RPMI8226 (cell line): Measurements from ENCODE around the gene ITM2B.
"Not testable (repeated sequence)": the region's sequence is repeated elsewhere in the genome, so short reads cannot be mapped to it uniquely, and the experiment has no call there.

ENCODE experiments used
- DNase-seq: peaks from one replicate; pipeline ENCODE4 v3.0.0-alpha.2; 2015

The ITM2B gene

DNA sequence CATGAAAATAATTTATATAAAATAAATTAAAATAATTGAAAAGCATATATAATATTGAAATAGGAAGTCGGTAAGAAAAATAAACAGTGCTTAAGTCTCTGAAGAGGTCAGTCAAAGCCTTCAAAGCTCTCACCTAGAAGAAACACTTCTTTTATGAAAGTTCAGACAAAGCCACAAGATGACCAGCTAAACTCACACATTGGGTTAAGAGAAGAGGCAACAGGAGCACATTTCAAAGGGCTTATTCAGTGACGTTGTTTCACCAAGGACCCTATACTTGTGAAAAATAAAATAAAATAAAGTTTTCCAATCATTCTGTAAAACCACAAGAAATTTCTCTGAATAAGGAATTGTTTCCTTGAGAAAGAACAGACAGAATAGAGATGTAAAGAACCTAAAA is 2.5 kb upstream of the ITM2B start:
- DNase-seq, result no peak

DNA sequence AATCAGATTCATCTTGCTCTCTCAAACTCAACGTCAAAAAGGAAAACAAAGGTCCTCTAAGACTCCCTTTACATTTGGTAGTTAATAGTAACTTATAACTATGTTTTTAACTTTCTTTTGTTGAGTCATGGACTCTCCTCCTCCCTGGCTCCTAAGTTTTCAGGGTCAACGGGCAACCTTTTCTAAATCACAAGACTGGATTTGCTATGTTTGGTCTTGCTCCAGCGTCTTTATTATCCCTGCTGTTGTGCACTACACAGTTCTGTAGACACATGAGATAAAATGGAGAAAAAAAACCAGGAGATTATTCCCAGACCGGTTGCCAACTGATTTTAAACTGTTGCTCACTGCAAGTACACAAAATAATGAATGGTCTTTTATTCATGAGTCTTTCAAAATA is 1.9 kb upstream of the ITM2B start:
- no peak for DNase-seq

DNA sequence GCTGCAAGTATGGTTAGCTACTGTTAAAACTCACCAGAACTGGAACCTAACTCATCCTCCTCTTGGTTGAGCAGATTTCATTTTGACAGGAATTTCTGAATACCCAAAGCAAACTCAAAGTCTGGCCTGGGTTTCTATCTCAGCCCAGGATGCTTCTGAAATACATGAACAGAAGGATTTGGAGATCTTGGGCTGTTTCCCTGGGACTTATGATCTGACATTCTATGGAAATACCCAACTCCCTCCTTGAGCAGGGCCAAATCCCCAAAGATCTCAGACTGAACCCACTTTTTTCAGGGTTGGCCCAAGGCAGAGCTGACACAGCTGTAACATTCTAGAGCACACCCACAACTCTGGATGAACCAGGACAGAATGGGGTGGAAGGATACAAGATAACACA is 1.1 kb upstream of the ITM2B start:
- DNase-seq, result no peak

DNA sequence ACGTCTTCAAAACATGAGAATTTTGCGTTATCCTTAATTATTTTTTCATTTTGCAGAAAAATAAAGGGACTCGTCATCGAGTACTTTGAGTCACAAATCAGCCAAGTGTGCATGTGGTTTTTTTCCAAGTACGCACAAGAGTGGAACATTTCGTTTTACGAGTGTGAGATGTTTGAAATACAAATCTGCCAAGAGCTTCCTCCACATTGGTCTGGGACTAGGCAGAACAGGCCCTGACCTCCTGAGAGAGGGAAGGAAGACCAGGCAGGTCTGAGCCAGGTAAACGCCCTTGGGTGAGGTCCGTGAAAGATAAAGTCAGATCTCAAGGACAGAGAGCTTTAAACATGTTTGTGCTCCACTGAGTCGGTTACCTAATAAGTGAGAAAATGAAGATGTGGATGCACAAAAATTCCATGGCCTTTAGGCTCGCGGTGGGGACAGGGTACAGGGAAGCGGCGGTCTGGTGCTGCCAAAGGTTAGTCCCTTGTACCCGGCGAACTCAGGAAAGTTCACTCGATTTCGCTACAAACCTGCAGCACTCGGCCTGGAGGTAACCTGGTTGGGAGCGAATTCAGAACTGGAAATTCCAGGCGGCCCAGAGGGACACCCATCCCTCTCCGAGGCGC is 473 bp upstream of the ITM2B start:
- no peak for DNase-seq

DNA sequence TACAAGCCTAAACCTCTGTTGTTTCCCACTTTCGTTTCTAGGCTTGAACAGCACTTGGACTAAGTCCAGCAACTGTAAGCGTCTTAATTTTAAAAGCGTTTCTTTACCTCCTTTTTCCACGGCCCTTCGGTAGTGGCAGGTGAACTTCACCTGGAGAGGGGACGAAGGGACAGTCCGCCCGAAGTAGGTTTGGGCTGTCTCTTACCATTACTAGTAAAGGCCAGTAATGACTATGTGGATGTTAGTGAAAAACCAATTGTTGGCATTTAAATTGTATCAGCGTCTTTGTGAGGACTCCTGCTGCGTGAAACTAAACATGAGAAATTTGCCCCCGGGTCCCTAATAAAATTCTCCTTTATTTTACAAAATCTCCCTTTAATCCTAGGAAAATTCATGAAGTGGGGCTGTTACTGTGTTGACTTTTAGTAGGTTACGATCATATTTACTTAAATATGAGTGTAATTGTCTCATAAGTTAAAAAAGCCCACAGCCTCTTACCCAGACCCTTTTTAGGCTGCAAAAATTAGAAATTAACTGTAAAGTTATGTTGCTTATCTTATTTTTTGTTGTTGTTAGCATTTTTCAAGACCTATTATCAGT is 983 bp downstream of the ITM2B start:
- DNase-seq, result peak; percentile 68

DNA sequence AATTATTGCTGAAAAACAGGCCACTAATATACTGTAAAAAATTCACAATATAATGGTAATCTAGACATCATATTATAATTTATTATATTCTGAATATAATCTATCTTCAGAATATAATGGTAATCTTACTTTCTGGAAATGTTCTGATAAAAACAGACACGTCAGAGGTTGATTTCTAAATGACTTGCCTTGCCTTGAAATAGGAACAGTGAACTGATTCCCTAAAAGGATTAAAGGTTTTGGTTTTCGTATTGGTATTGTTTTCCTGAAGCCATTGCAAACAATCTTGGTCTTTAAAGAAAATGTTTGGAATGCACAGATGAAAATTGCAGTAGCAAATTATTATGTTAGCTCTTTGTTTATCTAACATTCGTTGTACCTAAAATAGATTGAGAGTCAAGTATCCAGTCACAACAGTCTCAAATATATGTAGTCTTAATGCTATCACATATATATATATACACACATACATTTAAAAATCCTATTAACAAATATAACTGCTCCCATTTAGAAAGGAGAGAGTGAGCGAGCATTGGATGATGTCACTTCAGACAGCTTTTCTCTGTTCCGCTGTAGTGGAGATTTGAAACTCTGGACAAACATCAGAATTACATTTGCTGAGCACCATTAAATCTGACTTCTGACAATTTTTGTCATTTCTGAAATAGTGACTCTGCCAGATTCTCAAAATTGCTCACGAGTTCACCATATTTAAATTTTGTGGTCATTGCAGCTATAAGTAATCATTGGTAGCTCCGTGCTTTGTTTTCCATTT is 1.7 kb downstream of the ITM2B start:
- no peak for DNase-seq

DNA sequence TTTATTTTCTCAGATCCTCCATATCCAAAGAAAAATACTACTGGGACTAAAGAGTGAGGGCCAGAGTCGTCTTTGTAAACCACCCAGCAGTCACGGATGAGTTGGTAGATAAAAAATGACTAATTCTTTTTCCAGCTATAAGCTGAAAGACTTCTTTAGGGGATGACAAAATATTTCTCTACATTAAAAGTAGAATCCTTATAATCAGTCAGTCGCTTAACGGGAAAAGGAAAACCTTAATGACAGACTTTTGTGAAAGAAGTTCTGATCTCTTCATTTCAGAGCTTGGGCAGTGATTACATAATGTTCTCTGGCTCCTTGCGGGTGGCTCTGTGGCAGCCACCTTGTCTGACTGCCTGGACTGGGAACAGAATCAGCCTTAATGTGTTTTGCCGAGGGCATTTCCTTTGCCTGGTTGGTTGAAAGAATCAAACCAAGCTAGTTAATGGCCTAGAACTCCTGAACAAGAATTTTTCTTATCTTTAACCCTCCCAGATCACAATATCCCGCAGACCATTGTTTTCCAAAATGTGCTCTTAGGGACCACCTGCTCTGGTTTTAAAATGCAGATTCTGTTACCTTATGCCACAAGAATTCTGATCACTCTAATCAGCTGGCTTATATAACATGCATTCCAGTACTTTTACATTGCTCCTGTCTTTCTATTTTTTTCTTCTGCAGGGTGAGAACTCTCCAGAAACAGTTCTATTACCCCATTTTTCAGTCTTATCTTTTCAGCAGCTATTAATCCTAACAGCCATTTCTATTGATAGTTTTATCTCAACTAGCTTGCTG is 2.5 kb downstream of the ITM2B start:
- no peak for DNase-seq

DNA sequence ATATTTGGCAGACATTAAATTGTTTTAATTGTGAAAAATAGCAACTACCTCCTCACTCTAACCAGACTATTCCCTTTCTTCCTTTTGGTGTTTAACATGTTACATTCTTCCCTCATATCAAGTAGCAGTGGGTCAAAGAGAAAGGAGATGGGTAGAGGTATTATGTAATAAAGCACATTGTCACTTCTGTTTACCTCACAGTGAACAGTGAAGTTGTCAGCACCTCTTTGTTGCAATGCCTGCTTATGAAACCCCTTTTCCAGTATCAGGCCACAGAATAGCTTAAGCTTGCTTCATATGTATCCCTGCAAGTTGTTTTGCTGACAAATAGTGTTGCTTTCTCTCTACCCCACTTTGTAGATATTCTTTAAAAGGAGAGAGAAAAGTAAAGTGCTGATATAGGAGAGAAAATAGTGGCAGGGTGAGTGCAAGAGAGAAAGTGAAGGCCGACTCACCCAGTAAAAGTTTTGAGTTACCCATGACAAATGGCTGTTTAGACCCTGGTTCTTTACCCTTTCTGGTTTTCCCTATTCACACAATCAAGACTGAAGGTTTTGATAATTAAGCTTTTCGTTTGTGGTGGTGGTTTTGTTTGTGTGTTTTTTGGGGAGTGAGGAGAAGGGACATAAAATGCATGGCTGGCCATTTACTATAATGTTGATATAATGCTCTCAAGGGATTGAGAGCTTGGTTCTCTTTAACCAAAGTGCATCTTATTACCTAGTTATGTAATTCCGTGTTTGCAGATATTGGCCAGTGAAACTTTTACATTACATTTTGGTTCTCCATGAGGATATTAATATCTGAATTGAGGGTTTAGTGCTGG is 3.7 kb downstream of the ITM2B start:
- no peak for DNase-seq

DNA sequence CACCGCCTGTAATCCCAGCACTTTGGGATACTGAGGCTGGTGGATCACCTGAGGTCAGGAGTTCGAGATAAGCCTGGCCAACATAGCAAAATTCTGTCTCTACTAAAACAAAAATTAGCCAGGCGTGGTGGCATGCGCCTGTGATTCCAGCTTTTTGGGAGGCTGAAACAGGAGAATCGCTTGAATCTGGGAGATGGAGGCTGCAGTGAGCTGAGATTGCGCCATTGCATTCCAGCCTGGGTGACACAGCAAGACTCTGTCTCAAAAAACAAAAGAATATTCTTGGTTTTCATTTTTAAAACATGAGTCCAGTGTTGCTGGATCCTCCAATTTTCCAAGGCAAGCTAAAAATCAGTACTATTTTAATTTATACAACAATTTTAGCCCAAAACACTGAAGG is 6.4 kb downstream of the ITM2B start:
- DNase-seq, result not testable (repeated sequence)

DNA sequence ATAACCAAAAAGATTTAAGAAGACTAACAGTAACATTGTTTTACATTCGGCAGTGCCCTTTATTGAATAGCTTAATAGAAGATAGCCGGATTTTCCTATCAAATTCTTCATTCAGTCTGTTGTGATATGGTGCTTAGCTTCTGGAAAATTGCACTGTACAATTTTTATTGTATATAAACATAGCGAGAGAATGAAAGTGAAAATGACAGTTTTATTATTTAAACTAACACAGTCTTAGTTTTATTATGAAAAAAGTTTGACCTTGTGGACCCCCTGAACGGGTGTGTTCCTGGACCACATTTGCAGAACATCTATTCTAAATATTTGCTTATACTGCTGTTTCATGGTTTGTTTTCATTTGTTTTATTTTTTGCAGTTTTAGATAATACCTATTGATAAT is 8.6 kb downstream of the ITM2B start:
- no peak for DNase-seq

DNA sequence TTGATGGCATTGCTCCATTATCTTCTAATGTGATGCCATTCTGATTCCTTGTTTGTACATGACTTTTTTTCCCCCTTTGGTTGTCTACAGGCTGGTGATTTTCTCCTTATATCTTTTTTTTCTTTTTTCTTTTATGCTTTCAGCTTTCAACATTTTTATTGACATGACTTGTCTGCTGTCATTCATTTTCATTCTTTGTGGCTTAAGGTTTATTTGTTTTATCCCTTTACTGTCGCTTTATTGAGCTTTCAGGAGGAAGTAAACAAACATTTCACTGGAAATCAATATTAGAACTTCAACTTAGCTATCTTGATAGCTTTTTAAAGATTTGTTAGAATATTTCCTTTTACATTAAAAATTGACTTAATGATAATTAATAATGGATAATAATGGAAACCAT is 9.7 kb downstream of the ITM2B start:
- no peak for DNase-seq

DNA sequence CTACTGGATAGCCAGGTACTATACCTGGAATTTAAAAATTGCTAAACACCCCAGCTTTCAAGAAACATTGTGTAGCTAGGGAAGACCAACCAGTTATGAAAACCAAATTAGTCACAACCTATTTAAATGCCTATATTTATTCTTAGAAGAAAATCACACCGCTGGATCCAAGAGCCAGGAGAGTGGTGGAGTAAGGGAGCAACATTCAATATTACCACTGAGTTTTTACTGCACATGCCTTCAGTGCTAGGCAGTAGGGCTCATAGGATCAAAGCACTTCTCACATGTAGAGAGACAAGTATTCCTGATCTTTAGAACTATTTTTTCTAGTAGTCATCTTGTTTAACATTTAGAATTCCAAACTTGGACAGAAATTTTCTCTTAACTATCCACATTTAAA is 11.2 kb downstream of the ITM2B start:
- no peak for DNase-seq

DNA sequence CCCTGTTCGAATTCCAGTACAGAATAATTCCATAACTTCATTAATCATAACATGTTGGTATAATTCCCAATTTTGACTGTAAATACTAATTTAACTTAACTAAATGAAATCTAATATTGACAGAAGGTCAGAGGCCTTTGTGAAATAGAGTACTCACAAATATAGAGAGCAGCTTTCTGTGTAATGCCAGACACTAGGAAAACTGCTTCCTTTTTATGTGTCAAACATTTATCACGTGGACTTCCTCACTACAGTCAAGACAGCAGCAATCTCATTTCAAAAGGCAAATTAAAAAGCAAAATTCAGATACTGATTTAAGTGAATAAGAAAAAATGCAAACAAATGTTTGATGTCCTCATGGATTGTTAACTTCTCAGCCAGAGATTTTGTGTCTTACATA is 13.1 kb downstream of the ITM2B start:
- DNase-seq, result no peak

DNA sequence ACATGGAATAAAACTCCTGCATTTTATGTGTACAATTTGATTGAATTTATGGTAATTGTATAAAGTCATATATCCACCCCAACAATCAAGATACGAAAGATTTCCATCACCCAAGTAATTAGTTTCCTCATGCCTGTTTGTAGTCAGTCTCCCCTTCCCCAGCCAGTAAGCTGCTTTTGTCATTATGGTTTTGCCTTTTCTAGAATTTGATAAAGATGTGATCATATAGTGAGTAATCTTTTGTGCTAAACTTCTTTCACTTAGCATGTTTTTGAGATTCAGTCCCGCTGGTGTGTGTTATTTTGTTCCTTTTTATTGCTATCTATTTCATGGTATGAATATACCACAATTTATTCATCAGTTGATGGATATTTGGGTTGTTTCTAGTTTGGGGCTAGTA is 16.0 kb downstream of the ITM2B start:
- DNase-seq, result no peak

DNA sequence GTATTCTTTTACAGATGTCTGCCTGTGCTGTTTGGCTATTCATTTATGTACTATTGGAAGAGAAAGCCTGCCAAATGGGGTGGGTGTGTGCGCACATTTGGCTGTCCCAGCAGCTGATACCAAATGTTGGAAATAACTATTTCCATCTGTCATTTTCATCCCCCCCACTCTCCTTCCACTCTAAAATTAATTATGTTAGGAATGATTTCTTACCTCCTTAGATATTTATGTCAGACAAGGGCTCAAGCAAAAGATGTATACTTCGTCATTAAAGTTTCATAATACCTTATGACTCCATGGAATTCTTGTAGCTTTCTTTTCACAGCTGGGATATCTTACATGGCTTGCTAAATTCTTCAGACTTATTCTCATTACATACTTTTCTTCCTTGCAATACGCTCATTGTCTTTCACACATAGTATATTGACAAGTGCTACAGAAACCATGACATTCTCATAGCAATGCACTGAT is 18.6 kb downstream of the ITM2B start:
- no peak for DNase-seq

DNA sequence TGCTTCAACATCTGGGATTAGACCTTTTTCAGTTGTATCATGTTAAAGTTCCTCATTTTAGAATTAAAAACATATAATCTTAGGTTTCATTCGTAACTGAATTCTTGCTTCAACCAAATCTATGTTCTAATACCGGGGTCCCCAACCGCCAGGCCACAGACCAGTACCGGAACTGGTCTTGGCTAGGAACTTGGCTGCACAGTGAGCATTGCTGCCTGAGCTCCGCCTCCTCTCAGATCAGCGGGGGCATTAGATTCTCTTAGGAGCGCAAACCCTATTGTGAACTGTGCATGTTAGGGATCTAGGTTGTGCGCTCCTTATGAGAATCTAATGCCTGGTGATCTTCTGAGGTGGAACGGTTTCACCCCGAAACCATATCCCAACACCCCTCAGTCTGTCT is 19.2 kb downstream of the ITM2B start:
- DNase-seq, result no peak

DNA sequence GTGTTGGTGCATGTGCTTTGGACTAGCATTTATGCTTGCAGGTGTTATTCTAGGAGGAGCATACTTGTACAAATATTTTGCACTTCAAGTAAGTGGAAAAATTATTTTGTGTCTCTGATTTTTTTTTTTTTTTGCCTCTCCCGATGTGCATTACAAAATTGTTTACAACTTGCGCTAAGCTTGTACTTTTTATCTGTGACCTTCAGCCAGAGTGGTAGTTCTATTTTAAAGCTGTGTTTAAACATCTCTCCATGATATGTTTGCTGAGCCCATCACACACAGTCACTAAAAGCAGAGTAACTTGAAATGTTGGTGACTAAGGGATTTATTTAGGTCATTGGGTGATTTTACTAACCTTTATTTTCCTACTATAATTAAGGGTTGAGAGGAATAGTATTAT is 20.8 kb downstream of the ITM2B start:
- no peak for DNase-seq

DNA sequence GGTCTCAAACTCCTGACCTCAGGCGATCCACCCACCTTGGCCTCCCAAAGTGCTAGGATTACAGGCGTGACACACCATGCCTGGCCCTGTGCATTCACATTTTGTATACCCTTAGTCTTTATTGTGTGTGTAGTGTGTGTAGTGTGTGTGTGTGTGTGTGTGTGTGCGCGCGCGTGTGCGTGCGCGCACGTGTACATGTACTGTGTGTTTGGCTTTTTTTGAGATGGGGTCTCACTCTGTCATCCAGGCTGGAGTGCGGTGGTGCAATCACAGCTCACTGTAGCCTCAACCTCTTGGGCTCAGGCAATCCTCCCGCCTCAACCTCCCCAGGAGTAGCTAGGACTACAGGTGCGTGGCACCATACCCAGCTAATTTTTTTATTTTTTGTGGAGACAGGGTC is 22.1 kb downstream of the ITM2B start:
- no peak for DNase-seq

DNA sequence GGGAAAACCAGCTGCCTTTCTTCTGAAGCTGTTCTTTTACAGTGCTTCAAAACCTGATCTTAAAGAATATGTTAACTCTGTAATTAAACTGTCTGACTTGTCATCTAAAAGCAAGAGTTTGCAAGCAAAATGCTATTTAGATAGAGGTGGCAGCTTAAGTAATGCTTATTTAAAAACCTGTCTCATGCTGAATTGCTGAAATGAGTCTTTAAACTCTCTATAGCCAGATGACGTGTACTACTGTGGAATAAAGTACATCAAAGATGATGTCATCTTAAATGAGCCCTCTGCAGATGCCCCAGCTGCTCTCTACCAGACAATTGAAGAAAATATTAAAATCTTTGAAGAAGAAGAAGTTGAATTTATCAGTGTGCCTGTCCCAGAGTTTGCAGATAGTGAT is 22.9 kb downstream of the ITM2B start:
- DNase-seq, result no peak

DNA sequence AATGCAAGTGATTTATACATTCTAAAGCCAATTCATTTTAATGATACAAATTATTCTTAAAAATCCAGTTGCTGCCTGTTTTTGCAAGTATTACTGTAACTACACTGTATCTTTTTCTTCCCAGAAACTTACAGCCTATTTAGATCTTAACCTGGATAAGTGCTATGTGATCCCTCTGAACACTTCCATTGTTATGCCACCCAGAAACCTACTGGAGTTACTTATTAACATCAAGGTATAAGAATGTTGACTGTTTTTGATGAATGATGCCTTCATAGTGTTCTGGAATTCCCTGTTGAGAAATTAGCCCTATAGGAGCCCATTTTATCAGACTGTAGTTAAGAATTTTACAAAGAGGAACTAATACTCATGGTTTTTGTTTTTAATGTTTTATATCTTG is 25.0 kb downstream of the ITM2B start:
- DNase-seq, result no peak

DNA sequence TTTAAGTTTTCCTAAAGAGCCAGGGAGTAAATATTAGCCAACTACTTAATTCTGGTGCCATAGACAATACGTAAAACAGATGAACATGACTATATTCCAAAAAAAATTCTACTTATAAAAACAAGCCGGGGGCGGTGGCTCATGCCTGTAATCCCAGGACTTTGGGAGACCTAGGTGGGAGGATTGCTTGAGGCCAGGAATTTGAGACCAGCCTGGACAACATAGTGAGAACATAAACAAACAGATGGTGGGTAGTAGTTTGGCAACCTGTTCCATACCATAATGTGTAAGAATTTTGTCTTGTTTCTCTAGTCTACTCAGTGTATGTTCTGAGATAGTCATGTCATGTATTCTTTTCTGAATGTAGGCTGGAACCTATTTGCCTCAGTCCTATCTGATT is 25.4 kb downstream of the ITM2B start:
- no peak for DNase-seq

DNA sequence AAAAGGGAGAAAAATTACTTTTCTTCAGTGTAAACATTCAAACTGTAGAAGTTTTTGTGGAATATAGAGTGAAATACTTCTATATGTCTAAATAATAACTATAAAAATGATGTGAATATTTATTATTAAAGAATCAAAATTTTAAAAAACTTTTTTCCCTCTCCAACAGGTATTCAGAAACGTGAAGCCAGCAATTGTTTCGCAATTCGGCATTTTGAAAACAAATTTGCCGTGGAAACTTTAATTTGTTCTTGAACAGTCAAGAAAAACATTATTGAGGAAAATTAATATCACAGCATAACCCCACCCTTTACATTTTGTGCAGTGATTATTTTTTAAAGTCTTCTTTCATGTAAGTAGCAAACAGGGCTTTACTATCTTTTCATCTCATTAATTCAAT is 28.0 kb downstream of the ITM2B start:
- DNase-seq, result no peak

DNA sequence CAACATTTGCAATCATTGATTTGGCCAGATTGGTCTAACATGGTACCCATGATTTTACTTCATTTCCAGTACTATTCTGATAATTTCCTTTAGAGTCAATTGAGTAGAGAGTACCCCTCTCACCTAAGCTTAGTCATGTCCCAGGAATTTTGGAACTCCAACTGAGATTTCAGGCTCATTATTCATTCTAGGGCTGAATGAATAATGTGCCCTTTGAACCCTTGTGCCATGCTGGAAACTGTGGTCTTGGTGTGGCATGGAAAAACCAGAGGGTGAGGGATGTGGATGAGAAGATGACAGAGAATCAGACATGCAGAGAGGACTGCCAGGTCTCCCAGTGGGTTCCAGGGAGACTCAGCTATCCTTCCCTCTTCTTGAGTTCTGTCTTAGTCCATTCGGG is 30.2 kb downstream of the ITM2B start:
- no peak for DNase-seq
